ENCODE results near the gene CST1.
"Not testable (repeated sequence)": the region's sequence is repeated elsewhere in the genome, so short reads cannot be mapped to it uniquely, and the experiment has no call there.

CST1 gene

DNA sequence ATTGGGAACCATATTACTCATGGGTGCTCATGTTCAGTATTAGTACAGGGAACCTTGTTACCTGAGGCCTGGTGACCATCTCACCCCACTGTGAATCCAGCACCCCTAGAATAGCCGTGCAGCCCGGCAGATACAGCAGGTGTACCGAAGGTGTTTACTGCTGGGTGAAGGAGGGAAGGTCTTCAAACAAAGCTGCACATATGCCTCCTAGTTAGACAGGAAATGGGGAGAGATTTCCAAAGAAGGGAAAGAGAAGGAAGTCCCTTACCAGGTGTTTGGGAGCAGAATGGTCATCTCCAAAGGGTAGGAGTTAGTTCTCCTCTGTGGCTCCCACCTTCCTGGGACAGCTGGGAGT lies 2.4 kb upstream of the CST1 start:
- DNase-seq (ENCODE audit: low read depth) = no peak
- no peak overlapping the region for H3K4me3 ChIP-seq (ENCODE audit: low read depth, low read length)
- TF ChIP-seq, protein P1, sequence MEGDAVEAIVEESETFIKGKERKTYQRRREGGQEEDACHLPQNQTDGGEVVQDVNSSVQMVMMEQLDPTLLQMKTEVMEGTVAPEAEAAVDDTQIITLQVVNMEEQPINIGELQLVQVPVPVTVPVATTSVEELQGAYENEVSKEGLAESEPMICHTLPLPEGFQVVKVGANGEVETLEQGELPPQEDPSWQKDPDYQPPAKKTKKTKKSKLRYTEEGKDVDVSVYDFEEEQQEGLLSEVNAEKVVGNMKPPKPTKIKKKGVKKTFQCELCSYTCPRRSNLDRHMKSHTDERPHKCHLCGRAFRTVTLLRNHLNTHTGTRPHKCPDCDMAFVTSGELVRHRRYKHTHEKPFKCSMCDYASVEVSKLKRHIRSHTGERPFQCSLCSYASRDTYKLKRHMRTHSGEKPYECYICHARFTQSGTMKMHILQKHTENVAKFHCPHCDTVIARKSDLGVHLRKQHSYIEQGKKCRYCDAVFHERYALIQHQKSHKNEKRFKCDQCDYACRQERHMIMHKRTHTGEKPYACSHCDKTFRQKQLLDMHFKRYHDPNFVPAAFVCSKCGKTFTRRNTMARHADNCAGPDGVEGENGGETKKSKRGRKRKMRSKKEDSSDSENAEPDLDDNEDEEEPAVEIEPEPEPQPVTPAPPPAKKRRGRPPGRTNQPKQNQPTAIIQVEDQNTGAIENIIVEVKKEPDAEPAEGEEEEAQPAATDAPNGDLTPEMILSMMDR (IDR thresholded peaks at IDR 0.05; ENCODE audit: low read depth, low read length, missing control alignments) = no peak

- TF ChIP-seq, protein P1 (IDR thresholded peaks at IDR 0.05; ENCODE audit: low read depth, low read length, missing control alignments) = no peak
- H3K4me3 ChIP-seq (ENCODE audit: low read depth, low read length) = no peak overlapping the region
- DNase-seq (ENCODE audit: low read depth) = no peak
Measured at GRCh38 chr20:23752481-23753193, 1.9 kb upstream of the CST1 start.

DNA sequence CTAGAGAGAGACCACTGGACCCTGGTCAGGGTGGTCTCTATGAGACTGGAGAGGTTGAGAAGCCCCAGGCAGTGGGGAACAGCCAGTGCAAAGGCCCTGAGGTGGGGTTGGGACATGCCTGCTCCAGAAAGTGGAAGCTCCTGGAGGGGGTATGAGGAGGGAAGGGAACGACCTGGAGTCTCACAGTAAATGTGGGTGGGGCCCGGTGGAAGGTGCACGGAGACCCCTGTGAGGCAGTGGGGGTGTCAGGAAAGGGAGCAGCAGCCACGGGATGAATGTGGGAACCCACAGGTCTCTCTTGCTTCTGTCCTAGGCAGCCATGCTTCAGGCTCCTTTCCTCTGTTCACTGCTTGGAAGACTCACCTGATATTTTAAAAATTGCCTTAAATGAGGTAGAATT lies 1.3 kb upstream of the CST1 start:
- DNase-seq (ENCODE audit: low read depth) = no peak
- TF ChIP-seq, protein P1 (IDR thresholded peaks at IDR 0.05; ENCODE audit: low read depth, low read length, missing control alignments) = no peak
- no peak overlapping the region for H3K4me3 ChIP-seq (ENCODE audit: low read depth, low read length)

GRCh38 chr20:23749746-23750145 lies 989 bp downstream of the CST1 start:
- TF ChIP-seq, protein P1 (IDR thresholded peaks at IDR 0.05; ENCODE audit: low read depth, low read length, missing control alignments) = no peak
- DNase-seq (ENCODE audit: low read depth) = no peak
- no peak overlapping the region for H3K4me3 ChIP-seq (ENCODE audit: low read depth, low read length)

GRCh38 chr20:23748975-23749374 lies 1.8 kb downstream of the CST1 start:
- not testable (repeated sequence) for DNase-seq (ENCODE audit: low read depth); H3K4me3 ChIP-seq (ENCODE audit: low read depth, low read length)

DNA sequence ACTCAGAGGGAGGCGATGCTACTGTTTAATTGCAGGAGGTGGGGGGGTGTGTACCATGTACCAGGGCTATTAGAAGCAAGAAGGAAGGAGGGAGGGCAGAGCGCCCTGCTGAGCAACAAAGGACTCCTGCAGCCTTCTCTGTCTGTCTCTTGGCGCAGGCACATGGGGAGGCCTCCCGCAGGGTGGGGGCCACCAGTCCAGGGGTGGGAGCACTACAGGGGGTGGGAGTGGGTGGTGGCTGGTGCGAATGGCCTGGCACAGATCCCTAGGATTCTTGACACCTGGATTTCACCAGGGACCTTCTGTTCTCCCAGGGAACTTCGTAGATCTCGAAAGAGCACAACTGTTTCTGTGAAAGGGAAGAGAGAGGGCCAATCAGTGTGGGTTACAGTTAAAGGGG lies 3.2 kb downstream of the CST1 start:
- DNase-seq (ENCODE audit: low read depth); H3K4me3 ChIP-seq (ENCODE audit: low read depth, low read length): not testable (repeated sequence)

- not testable (repeated sequence) for DNase-seq (ENCODE audit: low read depth); H3K4me3 ChIP-seq (ENCODE audit: low read depth, low read length)
Measured at GRCh38 chr20:23747092-23747491, 3.6 kb downstream of the CST1 start.

DNA sequence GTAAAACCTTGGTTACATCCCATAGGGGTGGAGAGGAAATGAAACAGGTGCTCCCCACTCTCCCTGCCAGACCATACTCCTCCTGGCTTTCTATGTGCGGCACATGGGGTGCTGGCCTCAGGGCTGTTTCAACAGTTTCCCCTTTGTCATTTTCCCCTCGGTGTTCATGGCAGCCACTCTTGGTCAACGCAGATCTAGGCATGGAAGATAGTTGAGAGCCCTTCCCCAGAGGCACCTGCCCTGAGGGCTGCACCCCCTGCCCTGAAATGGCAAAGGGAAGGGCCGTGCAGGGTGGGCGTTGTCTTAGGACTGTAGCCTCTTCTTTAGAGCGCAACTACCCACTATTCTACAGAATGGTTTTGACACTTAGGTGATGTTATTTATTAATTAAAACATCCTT lies 4.4 kb downstream of the CST1 start:
- TF ChIP-seq, protein P1 (IDR thresholded peaks at IDR 0.05; ENCODE audit: low read depth, low read length, missing control alignments) = no peak
- DNase-seq (ENCODE audit: low read depth) = no peak
- H3K4me3 ChIP-seq (ENCODE audit: low read depth, low read length) = no peak overlapping the region

- TF ChIP-seq, protein P1 (IDR thresholded peaks at IDR 0.05; ENCODE audit: low read depth, low read length, missing control alignments) = no peak
- H3K4me3 ChIP-seq (ENCODE audit: low read depth, low read length) = no peak overlapping the region
- DNase-seq (ENCODE audit: low read depth) = no peak
Measured at GRCh38 chr20:23745247-23745646, 5.5 kb downstream of the CST1 start.
